Measurements from ENCODE around the gene LRP4. TPM values are rescaled to one million over a fixed set of nuclear protein-coding genes. Genes with fewer than 3 reads are reported as not detected.

LRP4 gene
- total RNA-seq, 1 experiment from 2014 or later: 11.6 TPM

DNA sequence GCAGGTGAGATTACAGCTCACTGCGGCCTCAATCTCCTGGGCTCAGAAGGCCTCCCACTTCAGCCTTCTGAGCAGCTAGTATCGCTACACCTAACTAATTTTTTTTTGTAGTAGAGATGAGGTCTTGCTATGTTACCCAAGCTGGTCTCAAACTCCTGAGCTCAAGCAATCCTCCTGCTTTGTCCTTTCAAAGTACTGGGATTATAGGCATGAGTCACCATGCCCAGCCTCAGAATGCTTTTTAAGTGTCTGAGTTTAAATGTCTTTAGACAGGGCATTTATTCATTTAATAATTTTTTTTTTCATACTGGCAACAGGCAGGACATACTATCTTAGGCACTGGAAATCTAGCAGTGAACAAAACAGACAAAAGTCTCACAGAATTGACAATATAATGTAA is 27.7 kb downstream of the LRP4 start:
- Histone ChIP-seq H3K79me1 (ENCODE audit: insufficient read depth, low read depth, low read length, poor library complexity, severe bottlenecking) (no peaks in the 10 kb centered on the region), H4K8ac (replicated peaks; ENCODE audit: insufficient read length, low read depth, low read length) (no peak overlapping the region), H3K9me3 (ENCODE audit: control insufficient read depth, low read depth, low read length) (no peaks in the 10 kb centered on the region), H3K27ac (ENCODE audit: insufficient read length, low read depth, low read length) (no peak overlapping the region), H2AK5ac (ENCODE audit: insufficient read length, low read length) (no peak overlapping the region), H2BK20ac (ENCODE audit: low read depth, low read length, poor library complexity, severe bottlenecking) (no peak overlapping the region), H3K4me1 (ENCODE audit: insufficient read depth, low read length) (no peaks in the 10 kb centered on the region), H3K23ac (ENCODE audit: insufficient read length, low read depth, low read length) (no peak overlapping the region), H3T11ph (ENCODE audit: low read length) (no peak overlapping the region), H4K91ac (ENCODE audit: insufficient read length, low read depth, low read length) (no peak overlapping the region), H3K9ac (ENCODE audit: extremely low read depth, insufficient read length, low read length) (no peak overlapping the region), H3K14ac (ENCODE audit: insufficient read depth, low read length) (no peak overlapping the region), H2AFZ (ENCODE audit: low read length) (no peak overlapping the region), H3K4ac (ENCODE audit: low read depth, low read length) (no peak overlapping the region), H2BK5ac (ENCODE audit: insufficient read length, low read length) (no peak overlapping the region), H2BK12ac (ENCODE audit: insufficient read length, low read depth, low read length) (no peak overlapping the region), H3K23me2 (ENCODE audit: insufficient read length, low read depth, low read length, poor library complexity, severe bottlenecking) (no peaks in the 10 kb centered on the region), H3K79me2 (ENCODE audit: insufficient read depth, low read length) (no peaks in the 10 kb centered on the region), H2BK15ac (ENCODE audit: low read depth, low read length) (no peak overlapping the region), H3K18ac (ENCODE audit: insufficient read length, low read depth, low read length) (no peak overlapping the region), H4K20me1 (ENCODE audit: control insufficient read depth, insufficient read depth, insufficient read length) (peaks cover 3% of the 10 kb centered on the region), H3K27me3 (ENCODE audit: insufficient read depth, low read length) (no peaks in the 10 kb centered on the region), H3K56ac (ENCODE audit: insufficient read length, low read depth, low read length) (no peak overlapping the region), H3K4me2 (ENCODE audit: insufficient read depth, insufficient read length, low read length) (no peak overlapping the region), H4K5ac (ENCODE audit: insufficient read length, low read depth, low read length) (no peak overlapping the region), H2BK120ac (ENCODE audit: low read depth, low read length, poor library complexity, severe bottlenecking) (no peak overlapping the region)
- TF ChIP-seq, protein P1, sequence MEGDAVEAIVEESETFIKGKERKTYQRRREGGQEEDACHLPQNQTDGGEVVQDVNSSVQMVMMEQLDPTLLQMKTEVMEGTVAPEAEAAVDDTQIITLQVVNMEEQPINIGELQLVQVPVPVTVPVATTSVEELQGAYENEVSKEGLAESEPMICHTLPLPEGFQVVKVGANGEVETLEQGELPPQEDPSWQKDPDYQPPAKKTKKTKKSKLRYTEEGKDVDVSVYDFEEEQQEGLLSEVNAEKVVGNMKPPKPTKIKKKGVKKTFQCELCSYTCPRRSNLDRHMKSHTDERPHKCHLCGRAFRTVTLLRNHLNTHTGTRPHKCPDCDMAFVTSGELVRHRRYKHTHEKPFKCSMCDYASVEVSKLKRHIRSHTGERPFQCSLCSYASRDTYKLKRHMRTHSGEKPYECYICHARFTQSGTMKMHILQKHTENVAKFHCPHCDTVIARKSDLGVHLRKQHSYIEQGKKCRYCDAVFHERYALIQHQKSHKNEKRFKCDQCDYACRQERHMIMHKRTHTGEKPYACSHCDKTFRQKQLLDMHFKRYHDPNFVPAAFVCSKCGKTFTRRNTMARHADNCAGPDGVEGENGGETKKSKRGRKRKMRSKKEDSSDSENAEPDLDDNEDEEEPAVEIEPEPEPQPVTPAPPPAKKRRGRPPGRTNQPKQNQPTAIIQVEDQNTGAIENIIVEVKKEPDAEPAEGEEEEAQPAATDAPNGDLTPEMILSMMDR (conservative IDR thresholded peaks at IDR 0.05): no peak
- no peak overlapping the region for H3K4me3 Mint-ChIP-seq
- H3K27me3 Mint-ChIP-seq (ENCODE audit: low read depth): no peaks in the 10 kb centered on the region
- H3K9me3 Mint-ChIP-seq: peaks cover 0 to 4% of the 10 kb centered on the region in 2 experiments; a peak in 1 of 5 replicates
- H3K27ac Mint-ChIP-seq: no peak overlapping the region
- WGBS (ENCODE audit: extremely low coverage, insufficient read length, low lambda C conversion rate): no CpG with 5 or more reads among the region's 2 CpGs
- peaks cover 0 to 3% of the 10 kb centered on the region in 2 experiments; a peak in 1 of 4 replicates for H3K4me1 Mint-ChIP-seq
- peaks cover 37 to 45% (median 43%) of the 10 kb centered on the region in 3 experiments for H3K36me3 Mint-ChIP-seq (ENCODE audit: insufficient read depth in 1 of 3, low read depth in 3 of 3)
- no peak for DNase-seq
